WTC11 (cell line): ENCODE measurements around the gene CCDC117. TPM values are rescaled to one million over a fixed set of nuclear protein-coding genes. Genes with fewer than 3 reads are reported as not detected.
"Not testable (repeated sequence)": the region's sequence is repeated elsewhere in the genome, so short reads cannot be mapped to it uniquely, and the experiment has no call there.

ENCODE experiments used
- ATAC-seq: fragments of 200-7000 bp; cut with Tn5 transposase; 2 replicates; pipeline ENCODE4 v1.10.0; 2021; ENCODE audit warnings: mild to moderate bottlenecking, moderate library complexity
- CTCF ChIA-PET: fragments of 300-600 bp; sonication (Branson Sonifier 250); formaldehyde crosslinking; loops from one replicate; lab custom pipeline; 2021; ENCODE audit warnings: antibody characterized with exemption; lab: Charles Lee
- POLR2A ChIA-PET: fragments of 350-600 bp; sonication (Branson Sonifier 250); formaldehyde crosslinking; loops from one replicate; lab custom pipeline; 2021; ENCODE audit warnings: antibody characterized with exemption; lab: Charles Lee
- DNase-seq: peaks from one replicate; pipeline ENCODE4 v3.0.0; 2021; ENCODE audit warnings: low spot score
- H3K27ac Mint-ChIP-seq: 2 replicates; pipeline ENCODE4 v1.8.0; 2021; ENCODE audit warnings: mixed read lengths
- H3K27me3 Mint-ChIP-seq: 2 replicates; pipeline ENCODE4 v1.8.0; 2021; ENCODE audit warnings: low read depth, mild to moderate bottlenecking, moderate library complexity, mixed read lengths
- H3K36me3 Mint-ChIP-seq: 2 replicates; pipeline ENCODE4 v1.8.0; 2021; ENCODE audit warnings: mixed read lengths
- H3K4me1 Mint-ChIP-seq: 2 replicates; pipeline ENCODE4 v1.8.0; 2022; ENCODE audit warnings: mixed read lengths
- H3K4me3 Mint-ChIP-seq: 2 replicates; pipeline ENCODE4 v1.8.0; 2021; ENCODE audit warnings: mild to moderate bottlenecking, moderate library complexity, mixed read lengths
- H3K9me3 Mint-ChIP-seq: 2 replicates; pipeline ENCODE4 v1.8.0; 2021; ENCODE audit warnings: mixed read lengths
- ARID4B ChIP-seq: sonication (generic); formaldehyde crosslinking; IDR thresholded peaks from 2 replicates; pipeline ENCODE4 v1.8.0; 2023; ENCODE audit warnings: missing genetic modification reagents, mild to moderate bottlenecking, borderline replicate concordance
- CREM ChIP-seq: sonication (generic); formaldehyde crosslinking; IDR thresholded peaks from 2 replicates; pipeline ENCODE4 v1.8.1; 2022; ENCODE audit warnings: mild to moderate bottlenecking, missing genetic modification reagents, moderate library complexity
- ERG ChIP-seq: fragments of 250-450 bp; sonication (Bioruptor Pico); IDR thresholded peaks from 2 replicates; pipeline ENCODE4 v1.8.0; 2021; ENCODE audit warnings: mild to moderate bottlenecking
- ETV6 ChIP-seq: sonication (generic); formaldehyde crosslinking; IDR thresholded peaks from 2 replicates; pipeline ENCODE4 v1.8.1; 2022; ENCODE audit warnings: mild to moderate bottlenecking, missing genetic modification reagents
- FOXP1 ChIP-seq: sonication (generic); formaldehyde crosslinking; IDR thresholded peaks from 2 replicates; pipeline ENCODE4 v1.8.0; 2022; ENCODE audit warnings: missing genetic modification reagents, mild to moderate bottlenecking, moderate library complexity, borderline replicate concordance
- NFYB ChIP-seq: sonication (generic); formaldehyde crosslinking; conservative IDR thresholded peaks from 2 replicates; pipeline ENCODE4 v1.8.0; 2022; ENCODE audit warnings: low read depth, missing genetic modification reagents
- OVOL2 ChIP-seq: fragments of 250-450 bp; sonication (Bioruptor Pico); IDR thresholded peaks from 2 replicates; pipeline ENCODE4 v1.9.0; 2021; ENCODE audit warnings: mild to moderate bottlenecking, borderline replicate concordance
- TCF7 ChIP-seq: sonication (generic); formaldehyde crosslinking; IDR thresholded peaks from 2 replicates; pipeline ENCODE4 v1.8.0; 2022; ENCODE audit warnings: mild to moderate bottlenecking, low read depth, missing genetic modification reagents, moderate library complexity
- TEAD1 ChIP-seq: sonication (generic); formaldehyde crosslinking; IDR thresholded peaks from 2 replicates; pipeline ENCODE4 v1.8.0; 2022; ENCODE audit warnings: mild to moderate bottlenecking, missing genetic modification reagents
- TEAD4 ChIP-seq: sonication (generic); formaldehyde crosslinking; IDR thresholded peaks from 2 replicates; pipeline ENCODE4 v1.8.0; 2022; ENCODE audit warnings: mild to moderate bottlenecking, missing genetic modification reagents
- ZNF138 ChIP-seq: sonication (generic); formaldehyde crosslinking; conservative IDR thresholded peaks from 2 replicates; pipeline ENCODE4 v1.8.1; 2022; ENCODE audit warnings: mild to moderate bottlenecking, moderate library complexity, missing genetic modification reagents
- ZNF232 ChIP-seq: sonication (generic); formaldehyde crosslinking; IDR thresholded peaks from 2 replicates; pipeline ENCODE4 v1.8.0; 2022; ENCODE audit warnings: mild to moderate bottlenecking, missing genetic modification reagents
- ZNF396 ChIP-seq: fragments of 250-450 bp; sonication (Bioruptor Pico); IDR thresholded peaks from 2 replicates; pipeline ENCODE4 v1.8.0; 2021; ENCODE audit warnings: mild to moderate bottlenecking, moderate library complexity, borderline replicate concordance
- ZNF416 ChIP-seq: fragments of 250-450 bp; sonication (Bioruptor Pico); IDR thresholded peaks from 2 replicates; pipeline ENCODE4 v1.9.0; 2021; ENCODE audit warnings: mild to moderate bottlenecking, inconsistent platforms
- total RNA-seq: library from RNA; stranded (reverse); gene quantifications from 3 replicates; pipeline ENCODE4 v1.2.3, GENCODE V29; 2021
- TF ChIP-seq, protein P1 (sequence below): sonication (generic); formaldehyde crosslinking; IDR thresholded peaks from 2 replicates; pipeline ENCODE4 v1.8.1; 2022; ENCODE audit warnings: mild to moderate bottlenecking, moderate library complexity, missing genetic modification reagents
- TF ChIP-seq, protein P2 (sequence below): sonication (generic); formaldehyde crosslinking; IDR thresholded peaks from 2 replicates; pipeline ENCODE4 v1.8.0; 2023; ENCODE audit warnings: missing genetic modification reagents

The CCDC117 gene
- total RNA-seq, 1 experiment from 2014 or later, result 39.0 TPM

DNA sequence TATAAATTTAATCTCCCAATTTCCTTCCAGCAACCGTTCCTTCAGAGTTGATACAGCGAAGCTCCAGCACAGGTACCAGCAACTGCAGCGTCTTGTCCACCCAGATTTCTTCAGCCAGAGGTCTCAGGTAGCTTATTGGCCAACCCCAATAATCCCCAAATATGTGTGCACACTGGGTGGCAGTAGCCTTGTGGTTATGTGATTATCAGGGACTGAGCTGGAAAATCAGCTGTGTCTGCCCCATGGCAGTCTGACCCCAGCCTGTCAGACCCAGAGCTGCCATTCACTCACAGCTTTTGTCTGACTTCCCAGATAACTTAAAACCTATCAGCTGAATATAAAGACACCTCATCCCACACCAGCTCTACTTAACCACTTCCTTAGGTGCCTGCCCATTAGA, 28.6 kb upstream of the CCDC117 start (continued):
- TF ChIP-seq CREM, result no peak
- no peak for TF ChIP-seq ETV6 (CRISPR knock-in tag)
- TF ChIP-seq TEAD1 (CRISPR knock-in tag), result no peak
- TF ChIP-seq ZNF416 (CRISPR knock-in tag), result no peak

DNA sequence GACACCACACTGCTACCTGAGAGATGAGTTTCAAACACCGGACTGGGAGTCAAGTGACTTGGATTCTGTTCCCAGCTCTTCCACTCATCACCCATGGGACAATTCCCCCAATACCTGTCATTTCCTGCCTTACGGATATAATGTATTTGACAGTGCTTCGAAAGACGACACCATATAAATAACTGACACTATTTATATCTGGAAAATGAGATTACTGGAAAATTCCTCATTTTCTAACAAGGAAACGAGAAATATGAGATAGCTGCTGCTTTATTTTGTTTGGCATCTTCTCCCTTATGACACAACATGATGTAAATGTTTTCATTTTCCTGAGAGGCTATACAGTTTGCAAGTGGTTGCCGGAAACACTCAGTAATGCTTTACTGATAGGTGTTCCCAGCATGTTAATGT, 22.0 kb upstream of the CCDC117 start:
- Mint-ChIP-seq H3K27me3 (no peaks in the 10 kb centered on the region), H3K27ac (peak overlapping the region; percentile 7; the same call in 1 of the 2 replicates), H3K4me3 (no peak overlapping the region), H3K9me3 (peaks cover 4% of the 10 kb centered on the region; the same call in 1 of the 2 replicates), H3K4me1 (no peaks in the 10 kb centered on the region), H3K36me3 (peaks cover 61% of the 10 kb centered on the region)
- TF ChIP-seq TEAD4 (CRISPR knock-in tag), result no peak
- TF ChIP-seq, protein P1, sequence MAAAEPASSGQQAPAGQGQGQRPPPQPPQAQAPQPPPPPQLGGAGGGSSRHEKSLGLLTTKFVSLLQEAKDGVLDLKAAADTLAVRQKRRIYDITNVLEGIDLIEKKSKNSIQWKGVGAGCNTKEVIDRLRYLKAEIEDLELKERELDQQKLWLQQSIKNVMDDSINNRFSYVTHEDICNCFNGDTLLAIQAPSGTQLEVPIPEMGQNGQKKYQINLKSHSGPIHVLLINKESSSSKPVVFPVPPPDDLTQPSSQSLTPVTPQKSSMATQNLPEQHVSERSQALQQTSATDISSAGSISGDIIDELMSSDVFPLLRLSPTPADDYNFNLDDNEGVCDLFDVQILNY (CRISPR knock-in tag), result no peak
- no peak for TF ChIP-seq ZNF396 (CRISPR knock-in tag)
- TF ChIP-seq NFYB (CRISPR knock-in tag), result no peak
- no peak for TF ChIP-seq ERG
- TF ChIP-seq ARID4B (CRISPR knock-in tag), result no peak
- TF ChIP-seq TCF7 (CRISPR knock-in tag), result no peak
- TF ChIP-seq, protein P2, sequence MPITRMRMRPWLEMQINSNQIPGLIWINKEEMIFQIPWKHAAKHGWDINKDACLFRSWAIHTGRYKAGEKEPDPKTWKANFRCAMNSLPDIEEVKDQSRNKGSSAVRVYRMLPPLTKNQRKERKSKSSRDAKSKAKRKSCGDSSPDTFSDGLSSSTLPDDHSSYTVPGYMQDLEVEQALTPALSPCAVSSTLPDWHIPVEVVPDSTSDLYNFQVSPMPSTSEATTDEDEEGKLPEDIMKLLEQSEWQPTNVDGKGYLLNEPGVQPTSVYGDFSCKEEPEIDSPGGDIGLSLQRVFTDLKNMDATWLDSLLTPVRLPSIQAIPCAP (CRISPR knock-in tag), result no peak
- TF ChIP-seq FOXP1 (CRISPR knock-in tag), result no peak
- no peak for TF ChIP-seq ZNF232
- no peak for TF ChIP-seq OVOL2
- TF ChIP-seq ZNF138 (CRISPR knock-in tag), result no peak
- POLR2A ChIA-PET, result no interaction called here
- CTCF ChIA-PET, result no interaction called here
- ATAC-seq (no peak), DNase-seq (no peak)

GRCh38 chr22:28754512-28754911, 18.0 kb upstream of the CCDC117 start:
- H3K36me3 Mint-ChIP-seq, result peaks cover 50% of the 10 kb centered on the region
- DNase-seq, H3K27me3 Mint-ChIP-seq, ATAC-seq, H3K4me3 Mint-ChIP-seq, H3K4me1 Mint-ChIP-seq, POLR2A ChIA-PET: not testable (repeated sequence)
- H3K9me3 Mint-ChIP-seq, result peaks cover 15% of the 10 kb centered on the region
- 0 out of 2 replicates have a peak overlapping the region, but pooled peaks have one; percentile 32 for H3K27ac Mint-ChIP-seq
- CTCF ChIA-PET, result interaction anchor here (0.8 kb wide), 1 partner anchor 11 kb away, joined by 3 read pairs; no protein-coding TSS in a partner anchor
